Middle frontal gyrus (tissue), 1 donor: ENCODE results near the gene COMMD9.
"Not testable (repeated sequence)": the region's sequence is repeated elsewhere in the genome, so short reads cannot be mapped to it uniquely, and the experiment has no call there.

Source experiments
- DNase-seq: peaks from one replicate; pipeline ENCODE4 v3.0.0-alpha.2; 2015; ENCODE audit warnings: low spot score; ENCODE audit errors: extremely low spot score

COMMD9 gene

GRCh38 chr11:36289226-36289852 is at the start of gene COMMD9:
Gene COMMD9, minus strand, starts transcription at chr11:36289424. Its CDS starts 12 bp downstream, at chr11:36289412.
- DNase-seq: peak; percentile 91

GRCh38 chr11:36333897-36334296 is 44.7 kb upstream of the COMMD9 start:
- no peak for DNase-seq

GRCh38 chr11:36333468-36333867 is 44.2 kb upstream of the COMMD9 start:
- DNase-seq: no peak

GRCh38 chr11:36330411-36330810 is 41.2 kb upstream of the COMMD9 start:
- no peak for DNase-seq

GRCh38 chr11:36328966-36329673 is 39.9 kb upstream of the COMMD9 start:
- no peak for DNase-seq

GRCh38 chr11:36326524-36327419 is 37.5 kb upstream of the COMMD9 start:
- no peak for DNase-seq

- not testable (repeated sequence) for DNase-seq
These were observed 36.2 kb upstream of the COMMD9 start for GRCh38 chr11:36325403-36325802.

GRCh38 chr11:36324956-36325355 is 35.7 kb upstream of the COMMD9 start:
- not testable (repeated sequence) for DNase-seq

- no peak for DNase-seq
These were observed 28.8 kb upstream of the COMMD9 start for GRCh38 chr11:36317992-36318391.

GRCh38 chr11:36316049-36316448 is 26.8 kb upstream of the COMMD9 start:
- no peak for DNase-seq

GRCh38 chr11:36314434-36314767 is 25.2 kb upstream of the COMMD9 start:
- DNase-seq: no peak

GRCh38 chr11:36313750-36314433 is 24.7 kb upstream of the COMMD9 start:
- DNase-seq: no peak

GRCh38 chr11:36312611-36313472 is 23.6 kb upstream of the COMMD9 start:
- DNase-seq: no peak

GRCh38 chr11:36311926-36312595 is 22.8 kb upstream of the COMMD9 start:
- DNase-seq: no peak

- DNase-seq: no peak
These were observed 20.6 kb upstream of the COMMD9 start for GRCh38 chr11:36309779-36310178.

GRCh38 chr11:36308577-36308976 is 19.4 kb upstream of the COMMD9 start:
- no peak for DNase-seq

- DNase-seq: no peak
These were observed 17.7 kb upstream of the COMMD9 start for GRCh38 chr11:36306888-36307287.

- DNase-seq: no peak
These were observed 15.8 kb upstream of the COMMD9 start for GRCh38 chr11:36305047-36305446.

GRCh38 chr11:36304351-36304750 is 15.1 kb upstream of the COMMD9 start:
- DNase-seq: no peak

GRCh38 chr11:36300650-36301049 is 11.4 kb upstream of the COMMD9 start:
- DNase-seq: no peak
